Vagina (tissue), 2 donors: Measurements from ENCODE around the gene FGL2.

Experiments used
- CTCF ChIP-seq, 3 experiments: fragments of 450-650 bp in 2 of 3; fragments of 200-600 bp in 1 of 3; sonication (generic) in 1 of 3; IDR thresholded peaks; one replicate each; pipeline ENCODE4 v1.5.1; 2017 to 2019; ENCODE audit warnings: antibody characterized with exemption in 3 of 3, mild to moderate bottlenecking in 2 of 3, moderate library complexity in 2 of 3
- POLR2A ChIP-seq, 2 donors: fragments of 450-650 bp; IDR thresholded peaks; one replicate each; pipeline ENCODE4 v1.6.1; 2017; ENCODE audit warnings: antibody characterized with exemption in 2 of 2, mild to moderate bottlenecking in 2 of 2, moderate library complexity in 2 of 2
- POLR2AphosphoS5 ChIP-seq, 2 donors: sonication (generic); formaldehyde crosslinking; IDR thresholded peaks; one replicate each; pipeline ENCODE4 v1.9.0; 2017; ENCODE audit warnings: antibody characterized with exemption in 2 of 2, mild to moderate bottlenecking in 2 of 2, low read depth in 1 of 2; ENCODE audit not compliant: insufficient read depth in 1 of 2

- TF ChIP-seq CTCF (IDR thresholded peaks at IDR 0.05) (no peak), POLR2A (IDR thresholded peaks at IDR 0.05) (no peak), POLR2AphosphoS5 (IDR thresholded peaks at IDR 0.05; ENCODE audit: insufficient read depth in 1 of 2, low read depth in 1 of 2) (no peak)
These were observed 14.6 kb downstream of the FGL2 start for GRCh38 chr7:77184990-77185389.
